ENCODE results near the gene ABCC6.

Gene ABCC6

DNA sequence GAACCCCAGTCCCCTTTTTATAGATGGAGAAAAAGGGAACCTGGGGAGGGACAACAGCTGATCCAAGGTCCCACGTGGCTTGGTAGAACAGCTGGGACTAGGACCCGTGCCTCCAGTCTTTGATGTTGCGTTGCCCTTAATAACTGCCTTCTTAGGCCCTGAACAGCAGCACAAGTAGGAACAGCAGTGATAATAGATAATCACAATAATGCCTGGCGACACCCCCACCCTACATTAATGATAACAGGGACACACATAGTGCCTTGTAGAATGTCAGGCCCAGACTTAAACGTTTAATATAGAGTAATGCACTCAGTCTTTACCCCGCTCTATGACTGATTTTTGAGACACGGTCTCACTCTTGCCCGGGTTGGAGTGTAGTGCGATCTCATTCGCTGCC is 96.4 kb downstream of the ABCC6 start:
- Histone ChIP-seq H3K27me3 (no peaks in the 10 kb centered on the region), H3K36me3 (peaks cover 80% of the 10 kb centered on the region), H3K4me3 (ENCODE audit: low read depth in 1 of 2, low read length in 1 of 2) (no peak overlapping the region), H3K9me3 (peaks cover 5% of the 10 kb centered on the region), H3K4me1 (ENCODE audit: control insufficient read depth in 1 of 2, insufficient read depth in 1 of 2, low read depth in 1 of 2, low read length in 1 of 2) (no peaks in the 10 kb centered on the region), H3K27ac (no peak overlapping the region)
- TF ChIP-seq CTCF (IDR thresholded peaks at IDR 0.05) = no peak

- no peak for TF ChIP-seq CTCF (IDR thresholded peaks at IDR 0.05)
- Histone ChIP-seq H3K9me3 (peaks cover 5% of the 10 kb centered on the region), H3K36me3 (peaks cover 65% of the 10 kb centered on the region), H3K4me3 (ENCODE audit: low read depth in 1 of 2, low read length in 1 of 2) (no peak overlapping the region), H3K27me3 (no peaks in the 10 kb centered on the region), H3K27ac (no peak overlapping the region), H3K4me1 (ENCODE audit: control insufficient read depth in 1 of 2, insufficient read depth in 1 of 2, low read depth in 1 of 2, low read length in 1 of 2) (no peaks in the 10 kb centered on the region)
Measured at GRCh38 chr16:16124974-16125373, 98.3 kb downstream of the ABCC6 start.

DNA sequence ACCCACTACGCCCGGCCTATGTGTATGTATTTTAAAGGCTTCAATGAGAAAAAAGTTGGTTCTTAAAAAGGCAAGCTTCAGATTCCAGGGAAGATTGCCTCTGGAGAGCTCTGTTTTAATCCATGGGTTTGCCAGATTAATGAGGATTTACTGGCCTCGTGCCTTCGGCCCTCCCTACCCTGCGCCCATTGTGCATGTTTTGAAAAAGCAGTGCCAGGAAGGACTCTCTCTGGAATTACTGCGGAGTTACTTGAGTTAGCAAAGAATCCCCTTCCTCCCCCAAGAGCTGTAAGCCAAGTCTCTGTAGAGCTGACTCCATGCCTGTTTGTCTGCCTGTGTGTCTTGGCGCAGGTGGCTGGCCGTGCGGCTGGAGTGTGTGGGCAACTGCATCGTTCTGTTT is 98.9 kb downstream of the ABCC6 start:
- Histone ChIP-seq H3K9me3 (peaks cover 5% of the 10 kb centered on the region), H3K4me1 (ENCODE audit: control insufficient read depth in 1 of 2, insufficient read depth in 1 of 2, low read depth in 1 of 2, low read length in 1 of 2) (no peaks in the 10 kb centered on the region), H3K27me3 (no peaks in the 10 kb centered on the region), H3K4me3 (ENCODE audit: low read depth in 1 of 2, low read length in 1 of 2) (no peak overlapping the region), H3K36me3 (peaks cover 60% of the 10 kb centered on the region), H3K27ac (no peak overlapping the region)
- TF ChIP-seq CTCF (IDR thresholded peaks at IDR 0.05) = no peak

GRCh38 chr16:16122264-16122663 is 101.0 kb downstream of the ABCC6 start:
- H3K4me3 ChIP-seq (ENCODE audit: low read depth in 1 of 2, low read length in 1 of 2) = no peak overlapping the region
- H3K9me3 ChIP-seq = peaks cover 5% of the 10 kb centered on the region
- peaks cover 57% of the 10 kb centered on the region for H3K36me3 ChIP-seq
- no peak for TF ChIP-seq CTCF (IDR thresholded peaks at IDR 0.05)
- H3K27ac ChIP-seq = no peak overlapping the region
- H3K27me3 ChIP-seq = no peaks in the 10 kb centered on the region
- H3K4me1 ChIP-seq (ENCODE audit: control insufficient read depth in 1 of 2, insufficient read depth in 1 of 2, low read depth in 1 of 2, low read length in 1 of 2) = no peaks in the 10 kb centered on the region

DNA sequence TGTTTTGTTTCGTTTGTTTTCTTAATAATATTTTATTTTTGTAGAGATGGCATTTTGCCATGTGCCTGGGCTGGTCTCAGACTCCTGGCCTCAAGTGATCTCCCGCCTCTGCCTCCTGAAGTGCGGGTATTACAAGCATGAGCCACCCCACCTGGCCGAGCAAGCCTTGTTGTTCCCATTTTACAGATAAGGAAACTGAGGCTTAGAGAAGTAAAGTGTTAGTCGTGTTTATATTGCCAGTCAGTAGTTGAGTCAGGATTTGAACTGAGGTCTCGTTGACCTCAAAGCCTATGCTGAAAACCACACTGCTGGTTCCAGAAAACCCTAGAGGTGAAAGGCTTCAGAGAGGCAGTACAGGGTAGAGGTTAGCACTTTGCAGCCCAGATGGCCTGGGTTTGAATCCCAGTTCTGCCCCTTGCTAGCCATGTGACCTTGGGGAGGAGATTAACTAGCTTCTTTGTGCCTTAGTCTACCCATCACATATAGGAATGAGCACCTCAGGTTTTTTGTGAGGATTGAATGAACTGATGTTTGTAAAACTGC is 102.0 kb downstream of the ABCC6 start:
- Histone ChIP-seq H3K9me3 (peaks cover 5% of the 10 kb centered on the region), H3K4me3 (ENCODE audit: low read depth in 1 of 2, low read length in 1 of 2) (no peak overlapping the region), H3K36me3 (peaks cover 57% of the 10 kb centered on the region), H3K27ac (no peak overlapping the region), H3K4me1 (ENCODE audit: control insufficient read depth in 1 of 2, insufficient read depth in 1 of 2, low read depth in 1 of 2, low read length in 1 of 2) (no peaks in the 10 kb centered on the region), H3K27me3 (no peaks in the 10 kb centered on the region)
- no peak for TF ChIP-seq CTCF (IDR thresholded peaks at IDR 0.05)
